Measurements from ENCODE around the gene ALOX5AP.

ALOX5AP gene

GRCh38 chr13:30753030-30753616, 17.8 kb downstream of the ALOX5AP start:
- no peak overlapping the region for H3K4me3 Mint-ChIP-seq
- H3K27ac Mint-ChIP-seq: no peak overlapping the region
- no peaks in the 10 kb centered on the region for H3K27me3 Mint-ChIP-seq (ENCODE audit: low read depth)
- H3K36me3 Mint-ChIP-seq (ENCODE audit: low read depth): peaks cover 59% of the 10 kb centered on the region
- peaks cover 14% of the 10 kb centered on the region for H3K9me3 Mint-ChIP-seq
- peaks cover 20% of the 10 kb centered on the region for H3K4me1 Mint-ChIP-seq (ENCODE audit: low read depth)

GRCh38 chr13:30755678-30756077, 20.3 kb downstream of the ALOX5AP start:
- H3K36me3 Mint-ChIP-seq (ENCODE audit: low read depth): peaks cover 49% of the 10 kb centered on the region
- H3K27me3 Mint-ChIP-seq (ENCODE audit: low read depth): no peaks in the 10 kb centered on the region
- H3K4me3 Mint-ChIP-seq: no peak overlapping the region

GRCh38 chr13:30757026-30757742, 21.8 kb downstream of the ALOX5AP start:
- no peak overlapping the region for H3K4me3 Mint-ChIP-seq
- peak overlapping the region; percentile 27 for H3K27ac Mint-ChIP-seq
- peaks cover 41% of the 10 kb centered on the region for H3K36me3 Mint-ChIP-seq (ENCODE audit: low read depth)
- peaks cover 4% of the 10 kb centered on the region for H3K4me1 Mint-ChIP-seq (ENCODE audit: low read depth)
- H3K27me3 Mint-ChIP-seq (ENCODE audit: low read depth): no peaks in the 10 kb centered on the region
- no peaks in the 10 kb centered on the region for H3K9me3 Mint-ChIP-seq

More at GRCh38 chr13:30755678-30756077, 20.3 kb downstream of the ALOX5AP start:
- H3K9me3 Mint-ChIP-seq: peaks cover 9% of the 10 kb centered on the region
- peaks cover 10% of the 10 kb centered on the region for H3K4me1 Mint-ChIP-seq (ENCODE audit: low read depth)
- H3K27ac Mint-ChIP-seq: no peak overlapping the region

GRCh38 chr13:30759748-30760147, 24.4 kb downstream of the ALOX5AP start:
- no peaks in the 10 kb centered on the region for H3K4me1 Mint-ChIP-seq (ENCODE audit: low read depth)
- H3K36me3 Mint-ChIP-seq (ENCODE audit: low read depth): peaks cover 45% of the 10 kb centered on the region
- no peaks in the 10 kb centered on the region for H3K9me3 Mint-ChIP-seq
- H3K27ac Mint-ChIP-seq: no peak overlapping the region
- H3K4me3 Mint-ChIP-seq: no peak overlapping the region
- H3K27me3 Mint-ChIP-seq (ENCODE audit: low read depth): no peaks in the 10 kb centered on the region

GRCh38 chr13:30762643-30763042, 27.3 kb downstream of the ALOX5AP start:
- Mint-ChIP-seq H3K4me3 (no peak overlapping the region), H3K9me3 (no peaks in the 10 kb centered on the region), H3K27me3 (ENCODE audit: low read depth) (no peaks in the 10 kb centered on the region), H3K36me3 (ENCODE audit: low read depth) (peaks cover 59% of the 10 kb centered on the region), H3K4me1 (ENCODE audit: low read depth) (peaks cover 17% of the 10 kb centered on the region), H3K27ac (no peak overlapping the region)

- Mint-ChIP-seq H3K4me3 (no peak overlapping the region), H3K27me3 (ENCODE audit: low read depth) (no peaks in the 10 kb centered on the region), H3K9me3 (no peaks in the 10 kb centered on the region), H3K27ac (no peak overlapping the region), H3K4me1 (ENCODE audit: low read depth) (peaks cover 21% of the 10 kb centered on the region), H3K36me3 (ENCODE audit: low read depth) (peaks cover 56% of the 10 kb centered on the region)
Observed at GRCh38 chr13:30763786-30764413, 28.6 kb downstream of the ALOX5AP start.

- H3K27ac Mint-ChIP-seq: peak overlapping the region; percentile 66
- H3K9me3 Mint-ChIP-seq: no peaks in the 10 kb centered on the region
- peak overlapping the region; percentile 57 for H3K4me3 Mint-ChIP-seq
- peaks cover 26% of the 10 kb centered on the region for H3K4me1 Mint-ChIP-seq (ENCODE audit: low read depth)
- H3K27me3 Mint-ChIP-seq (ENCODE audit: low read depth): no peaks in the 10 kb centered on the region
- peaks cover 62% of the 10 kb centered on the region for H3K36me3 Mint-ChIP-seq (ENCODE audit: low read depth)
Observed at GRCh38 chr13:30766231-30766630, 30.9 kb downstream of the ALOX5AP start.

- H3K4me3 Mint-ChIP-seq: no peak overlapping the region
- no peak overlapping the region for H3K27ac Mint-ChIP-seq
- peaks cover 44% of the 10 kb centered on the region for H3K36me3 Mint-ChIP-seq (ENCODE audit: low read depth)
- no peaks in the 10 kb centered on the region for H3K27me3 Mint-ChIP-seq (ENCODE audit: low read depth)
- peaks cover 4% of the 10 kb centered on the region for H3K9me3 Mint-ChIP-seq
- peaks cover 46% of the 10 kb centered on the region for H3K4me1 Mint-ChIP-seq (ENCODE audit: low read depth)
Observed at GRCh38 chr13:30770929-30771328, 35.6 kb downstream of the ALOX5AP start.

GRCh38 chr13:30773561-30773960, 38.2 kb downstream of the ALOX5AP start:
- Mint-ChIP-seq H3K36me3 (ENCODE audit: low read depth) (peaks cover 32% of the 10 kb centered on the region), H3K4me3 (peak overlapping the region; percentile 61), H3K4me1 (ENCODE audit: low read depth) (peaks cover 30% of the 10 kb centered on the region), H3K27ac (peak overlapping the region; percentile 78), H3K27me3 (ENCODE audit: low read depth) (peaks cover 9% of the 10 kb centered on the region), H3K9me3 (peaks cover 4% of the 10 kb centered on the region)

- H3K27me3 Mint-ChIP-seq (ENCODE audit: low read depth): peaks cover 15% of the 10 kb centered on the region
- peak overlapping the region; percentile 78 for H3K27ac Mint-ChIP-seq
- H3K36me3 Mint-ChIP-seq (ENCODE audit: low read depth): peaks cover 31% of the 10 kb centered on the region
- peak overlapping the region; percentile 61 for H3K4me3 Mint-ChIP-seq
- H3K9me3 Mint-ChIP-seq: peaks cover 4% of the 10 kb centered on the region
- peaks cover 32% of the 10 kb centered on the region for H3K4me1 Mint-ChIP-seq (ENCODE audit: low read depth)
Observed at GRCh38 chr13:30774214-30774730, 38.9 kb downstream of the ALOX5AP start.

GRCh38 chr13:30776661-30777060, 41.3 kb downstream of the ALOX5AP start:
- H3K4me1 Mint-ChIP-seq (ENCODE audit: low read depth): peaks cover 28% of the 10 kb centered on the region
- H3K36me3 Mint-ChIP-seq (ENCODE audit: low read depth): peaks cover 30% of the 10 kb centered on the region
- H3K27me3 Mint-ChIP-seq (ENCODE audit: low read depth): peaks cover 24% of the 10 kb centered on the region
- no peak overlapping the region for H3K4me3 Mint-ChIP-seq
- H3K27ac Mint-ChIP-seq: no peak overlapping the region
- peaks cover 10% of the 10 kb centered on the region for H3K9me3 Mint-ChIP-seq

GRCh38 chr13:30779016-30779415, 43.7 kb downstream of the ALOX5AP start:
- H3K4me3 Mint-ChIP-seq: no peak overlapping the region
- peaks cover 24% of the 10 kb centered on the region for H3K36me3 Mint-ChIP-seq (ENCODE audit: low read depth)
- peaks cover 12% of the 10 kb centered on the region for H3K4me1 Mint-ChIP-seq (ENCODE audit: low read depth)
- peaks cover 10% of the 10 kb centered on the region for H3K9me3 Mint-ChIP-seq
- H3K27ac Mint-ChIP-seq: no peak overlapping the region
- H3K27me3 Mint-ChIP-seq (ENCODE audit: low read depth): peaks cover 27% of the 10 kb centered on the region

- peaks cover 10% of the 10 kb centered on the region for H3K9me3 Mint-ChIP-seq
- H3K36me3 Mint-ChIP-seq (ENCODE audit: low read depth): peaks cover 24% of the 10 kb centered on the region
- H3K4me1 Mint-ChIP-seq (ENCODE audit: low read depth): peaks cover 7% of the 10 kb centered on the region
- H3K27me3 Mint-ChIP-seq (ENCODE audit: low read depth): peaks cover 27% of the 10 kb centered on the region
- no peak overlapping the region for H3K27ac Mint-ChIP-seq
- H3K4me3 Mint-ChIP-seq: no peak overlapping the region
Observed at GRCh38 chr13:30779608-30780007, 44.3 kb downstream of the ALOX5AP start.

- H3K27ac Mint-ChIP-seq: no peak overlapping the region
- H3K4me3 Mint-ChIP-seq: no peak overlapping the region
- H3K27me3 Mint-ChIP-seq (ENCODE audit: low read depth): peaks cover 27% of the 10 kb centered on the region
- H3K4me1 Mint-ChIP-seq (ENCODE audit: low read depth): peaks cover 3% of the 10 kb centered on the region
- H3K9me3 Mint-ChIP-seq: peaks cover 10% of the 10 kb centered on the region
- H3K36me3 Mint-ChIP-seq (ENCODE audit: low read depth): peaks cover 23% of the 10 kb centered on the region
Observed at GRCh38 chr13:30780338-30780981, 45.1 kb downstream of the ALOX5AP start.
